HEK293T (cell line): ENCODE data around the gene ZHX3.
"Not testable (repeated sequence)": the region's sequence is repeated elsewhere in the genome, so short reads cannot be mapped to it uniquely, and the experiment has no call there.

Source experiments
- CTCF ChIA-PET: fragments of 350-600 bp; formaldehyde crosslinking; extraction: SDS; loops from one replicate; lab custom pipeline; 2021; ENCODE audit warnings: antibody characterized with exemption, inconsistent platforms; lab: Yijun Ruan, JAX
- POLR2A ChIA-PET: fragments of 350-600 bp; formaldehyde crosslinking; extraction: SDS; loops from one replicate; lab custom pipeline; 2020; ENCODE audit warnings: antibody characterized with exemption, inconsistent platforms; lab: Yijun Ruan, JAX
- DNase-seq: peaks from one replicate; pipeline ENCODE4 v3.0.0; 2012; ENCODE audit warnings: mixed read lengths; ENCODE audit errors: extremely low spot score
- ARNT ChIP-seq: fragments of 450-650 bp; IDR thresholded peaks from 2 replicates; pipeline ENCODE4 v1.6.1; 2017; ENCODE audit warnings: mild to moderate bottlenecking
- BHLHE40 ChIP-seq: fragments of 450-650 bp; IDR thresholded peaks from 2 replicates; pipeline ENCODE4 v1.6.1; 2016; ENCODE audit warnings: mild to moderate bottlenecking, moderate library complexity, borderline replicate concordance
- CTBP1 ChIP-seq: fragments of 450-650 bp; IDR thresholded peaks from 2 replicates; pipeline ENCODE4 v1.6.1; 2016; ENCODE audit warnings: borderline replicate concordance
- ELF4 ChIP-seq: fragments of 450-650 bp; IDR thresholded peaks from 2 replicates; pipeline ENCODE4 v1.6.1; 2017; ENCODE audit warnings: antibody characterized with exemption
- FOXA1 ChIP-seq: fragments of 450-650 bp; IDR thresholded peaks from 2 replicates; pipeline ENCODE4 v1.6.1; 2016; ENCODE audit warnings: mild to moderate bottlenecking
- FOXK2 ChIP-seq: fragments of 450-650 bp; IDR thresholded peaks from 2 replicates; pipeline ENCODE4 v1.6.1; 2016; ENCODE audit warnings: mild to moderate bottlenecking
- FOXM1 ChIP-seq: fragments of 450-650 bp; IDR thresholded peaks from 2 replicates; pipeline ENCODE4 v1.6.1; 2017; ENCODE audit warnings: mild to moderate bottlenecking, borderline replicate concordance
- HDGF ChIP-seq: fragments of 450-650 bp; IDR thresholded peaks from 2 replicates; pipeline ENCODE4 v1.6.1; 2017; ENCODE audit warnings: antibody characterized with exemption, borderline replicate concordance
- L3MBTL2 ChIP-seq: fragments of 450-650 bp; conservative IDR thresholded peaks from 2 replicates; pipeline ENCODE4 v1.6.1; 2016; ENCODE audit warnings: mild to moderate bottlenecking
- LEF1 ChIP-seq: fragments of 450-650 bp; IDR thresholded peaks from 2 replicates; pipeline ENCODE4 v1.6.1; 2017; ENCODE audit warnings: mild to moderate bottlenecking, borderline replicate concordance
- NFRKB ChIP-seq: fragments of 450-650 bp; IDR thresholded peaks from 2 replicates; pipeline ENCODE4 v1.6.1; 2016; ENCODE audit warnings: mild to moderate bottlenecking, moderate library complexity
- PKNOX1 ChIP-seq: fragments of 450-650 bp; IDR thresholded peaks from 2 replicates; pipeline ENCODE4 v1.6.1; 2016
- SP1 ChIP-seq: fragments of 450-650 bp; IDR thresholded peaks from 2 replicates; pipeline ENCODE4 v1.6.1; 2017
- SUZ12 ChIP-seq: fragments of 450-650 bp; IDR thresholded peaks from 2 replicates; pipeline ENCODE4 v1.6.1; 2016; ENCODE audit warnings: mild to moderate bottlenecking
- TARDBP ChIP-seq: fragments of 450-650 bp; IDR thresholded peaks from 2 replicates; pipeline ENCODE4 v1.6.1; 2016
- ZNF384 ChIP-seq: fragments of 450-650 bp; IDR thresholded peaks from 2 replicates; pipeline ENCODE4 v1.6.1; 2016

Gene ZHX3

GRCh38 chr20:41135187-41135887, 182.2 kb downstream of the ZHX3 start:
- ChIA-PET POLR2A (no interaction called here), CTCF (interaction anchor here (0.6 to 2.1 kb wide), 14 partner anchors 9 to 255 kb away, joined by 3 to 9 read pairs (median 5); partner anchors contain the start of gene LPIN3)
- TF ChIP-seq SUZ12 (no peak), SP1 (no peak), HDGF (no peak), BHLHE40 (no peak), TARDBP (no peak; the same call in 1 of the 2 replicates), ZNF384 (no peak), ELF4 (no peak), FOXM1 (no peak), FOXA1 (no peak), FOXK2 (no peak), PKNOX1 (no peak), CTBP1 (no peak), NFRKB (no peak), ARNT (no peak)
- DNase-seq, result peak; percentile 64

GRCh38 chr20:41134362-41135186, 183.0 kb downstream of the ZHX3 start:
- POLR2A ChIA-PET, result no interaction called here

GRCh38 chr20:41133709-41134361, 183.7 kb downstream of the ZHX3 start:
- no peak for DNase-seq
- TF ChIP-seq FOXM1 (no peak), ELF4 (no peak), LEF1 (no peak), FOXA1 (no peak), ZNF384 (no peak), SP1 (no peak), CTBP1 (no peak), BHLHE40 (no peak), FOXK2 (no peak), HDGF (no peak), TARDBP (no peak), ARNT (no peak), NFRKB (no peak), PKNOX1 (no peak), SUZ12 (no peak)
- POLR2A ChIA-PET, result no interaction called here
- CTCF ChIA-PET, result interaction anchor here (2.1 kb wide), 1 partner anchor 143 kb away, joined by 9 read pairs; no protein-coding TSS in a partner anchor

More at GRCh38 chr20:41134362-41135186, 183.0 kb downstream of the ZHX3 start:
- CTCF ChIA-PET, result interaction anchor here (0.8 to 2.1 kb wide), 11 partner anchors 9 to 206 kb away, joined by 3 to 9 read pairs (median 6); partner anchors contain the start of gene LPIN3
- no peak for TF ChIP-seq ZNF384
- DNase-seq, result no peak

- POLR2A ChIA-PET, DNase-seq: not testable (repeated sequence)
- CTCF ChIA-PET, result interaction anchor here (0.6 kb wide), 1 partner anchor 13 kb away, joined by 4 read pairs; no protein-coding TSS in a partner anchor
These were observed 185.1 kb downstream of the ZHX3 start for GRCh38 chr20:41132388-41132775.

- CTCF ChIA-PET, result no interaction called here
- no peak for DNase-seq
- POLR2A ChIA-PET, result no interaction called here
- no peak for TF ChIP-seq FOXA1
- TF ChIP-seq PKNOX1, result no peak
- TF ChIP-seq TARDBP, result no peak
- no peak for TF ChIP-seq ELF4
- no peak for TF ChIP-seq SUZ12
- no peak for TF ChIP-seq HDGF
- TF ChIP-seq CTBP1, result no peak
- no peak for TF ChIP-seq FOXK2
- TF ChIP-seq FOXM1, result no peak
- TF ChIP-seq BHLHE40, result no peak
- TF ChIP-seq NFRKB, result no peak
- TF ChIP-seq ARNT, result no peak
- TF ChIP-seq L3MBTL2, result no peak
- no peak for TF ChIP-seq LEF1
- no peak for TF ChIP-seq ZNF384
- TF ChIP-seq SP1, result no peak
These were observed 185.7 kb downstream of the ZHX3 start for GRCh38 chr20:41131594-41132387.
